SK-N-SH (cell line): Measurements from ENCODE around the gene PRXL2B.

ENCODE experiments used
- CHD2 ChIP-seq: fragments of 150-350 bp; IDR thresholded peaks from 2 replicates; pipeline ENCODE4 v1.6.1; 2018; ENCODE audit warnings: low read length; ENCODE audit not compliant: partially characterized antibody
- NFIC ChIP-seq: IDR thresholded peaks from 2 replicates; pipeline ENCODE4 v1.4.0; 2012; ENCODE audit warnings: borderline replicate concordance
- POLR2AphosphoS5 ChIP-seq: IDR thresholded peaks from 2 replicates; pipeline ENCODE4 v1.6.1; 2012; ENCODE audit warnings: low read depth, low read length
- RXRA ChIP-seq: IDR thresholded peaks from 2 replicates; pipeline ENCODE4 v1.4.0; 2012; ENCODE audit warnings: low read depth, mild to moderate bottlenecking, borderline replicate concordance
- TAF1 ChIP-seq: IDR thresholded peaks from 2 replicates; pipeline ENCODE4 v1.6.1; 2012; ENCODE audit warnings: low read depth, mild to moderate bottlenecking, low read length, moderate library complexity, borderline replicate concordance
- TF ChIP-seq, protein P1 (sequence below): fragments of 200-600 bp; sonication (generic); IDR thresholded peaks from 2 replicates; pipeline ENCODE4 v1.6.1; 2017; ENCODE audit warnings: antibody characterized with exemption, mild to moderate bottlenecking, moderate library complexity

GRCh38 chr1:2630498-2631135, 44.0 kb downstream of the PRXL2B start:
- TF ChIP-seq CHD2 = no peak
- no peak for TF ChIP-seq RXRA
- TF ChIP-seq, protein P1, sequence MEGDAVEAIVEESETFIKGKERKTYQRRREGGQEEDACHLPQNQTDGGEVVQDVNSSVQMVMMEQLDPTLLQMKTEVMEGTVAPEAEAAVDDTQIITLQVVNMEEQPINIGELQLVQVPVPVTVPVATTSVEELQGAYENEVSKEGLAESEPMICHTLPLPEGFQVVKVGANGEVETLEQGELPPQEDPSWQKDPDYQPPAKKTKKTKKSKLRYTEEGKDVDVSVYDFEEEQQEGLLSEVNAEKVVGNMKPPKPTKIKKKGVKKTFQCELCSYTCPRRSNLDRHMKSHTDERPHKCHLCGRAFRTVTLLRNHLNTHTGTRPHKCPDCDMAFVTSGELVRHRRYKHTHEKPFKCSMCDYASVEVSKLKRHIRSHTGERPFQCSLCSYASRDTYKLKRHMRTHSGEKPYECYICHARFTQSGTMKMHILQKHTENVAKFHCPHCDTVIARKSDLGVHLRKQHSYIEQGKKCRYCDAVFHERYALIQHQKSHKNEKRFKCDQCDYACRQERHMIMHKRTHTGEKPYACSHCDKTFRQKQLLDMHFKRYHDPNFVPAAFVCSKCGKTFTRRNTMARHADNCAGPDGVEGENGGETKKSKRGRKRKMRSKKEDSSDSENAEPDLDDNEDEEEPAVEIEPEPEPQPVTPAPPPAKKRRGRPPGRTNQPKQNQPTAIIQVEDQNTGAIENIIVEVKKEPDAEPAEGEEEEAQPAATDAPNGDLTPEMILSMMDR = no peak
- TF ChIP-seq NFIC = no peak
- TF ChIP-seq POLR2AphosphoS5 = no peak
- no peak for TF ChIP-seq TAF1
